Kidney epithelial cell (primary cell): ENCODE results near the gene DUSP23. TPM values are rescaled to one million over a fixed set of nuclear protein-coding genes. Genes with fewer than 3 reads are reported as not detected.

ENCODE experiments used
- DNase-seq: peaks from one replicate; pipeline ENCODE4 v3.0.0-alpha.2; 2010; ENCODE audit warnings: low read depth
- H3K27me3 ChIP-seq: 2 replicates; pipeline ENCODE4 v1.6.0; 2011; ENCODE audit warnings: low read length; ENCODE audit not compliant: control insufficient read depth, insufficient read depth
- H3K36me3 ChIP-seq: 2 replicates; pipeline ENCODE4 v1.5.1; 2011; ENCODE audit warnings: low read length; ENCODE audit not compliant: control insufficient read depth, insufficient read depth
- H3K4me3 ChIP-seq: 2 replicates; pipeline ENCODE4 v1.5.1; 2011; ENCODE audit warnings: low read depth, mild to moderate bottlenecking, control low read depth, low read length
- CTCF ChIP-seq: IDR thresholded peaks from 2 replicates; pipeline ENCODE4 v1.5.1; 2011; ENCODE audit warnings: mild to moderate bottlenecking, moderate library complexity, low read length, control low read depth, inconsistent platforms; ENCODE audit not compliant: insufficient read depth, poor library complexity, severe bottlenecking
- total RNA-seq: library from RNA; depleted of rRNA; stranded (reverse); fragments of >200 nt; gene quantifications from 2 replicates; pipeline ENCODE4 v1.2.3, GENCODE V29; 2015

DUSP23 gene
- total RNA-seq, 1 donor from 2014 or later, result 67.3 TPM

- Histone ChIP-seq H3K4me3 (no peak overlapping the region), H3K27me3 (peaks cover 6% of the 10 kb centered on the region), H3K36me3 (no peaks in the 10 kb centered on the region)
- no peak for TF ChIP-seq CTCF
- no peak for DNase-seq
These were observed 36.7 kb downstream of the DUSP23 start for GRCh38 chr1:159817276-159818041.

- TF ChIP-seq CTCF, result no peak
- Histone ChIP-seq H3K4me3 (no peak overlapping the region), H3K27me3 (peaks cover 18% of the 10 kb centered on the region), H3K36me3 (no peaks in the 10 kb centered on the region)
- no peak for DNase-seq
These were observed 40.6 kb downstream of the DUSP23 start for GRCh38 chr1:159821171-159821867.

- no peak for TF ChIP-seq CTCF
- Histone ChIP-seq H3K36me3 (no peaks in the 10 kb centered on the region), H3K27me3 (peaks cover 18% of the 10 kb centered on the region), H3K4me3 (no peak overlapping the region)
- no peak for DNase-seq
These were observed 42.6 kb downstream of the DUSP23 start for GRCh38 chr1:159823406-159823805.

GRCh38 chr1:159825564-159825963, 44.8 kb downstream of the DUSP23 start:
- no peak for TF ChIP-seq CTCF
- peaks cover 18% of the 10 kb centered on the region for H3K27me3 ChIP-seq

GRCh38 chr1:159826441-159827101, 45.8 kb downstream of the DUSP23 start, which contains the start of gene SLAMF8:
Gene SLAMF8, plus strand, starts transcription at chr1:159826873. Its CDS starts 26 bp downstream, at chr1:159826899.
- no peaks in the 10 kb centered on the region for H3K36me3 ChIP-seq
- no peak for DNase-seq
- TF ChIP-seq CTCF, result no peak
- H3K27me3 ChIP-seq, result peaks cover 16% of the 10 kb centered on the region
- no peak within 1 kb of the TSS for H3K4me3 ChIP-seq

More at GRCh38 chr1:159825564-159825963, 44.8 kb downstream of the DUSP23 start:
- H3K36me3 ChIP-seq, result no peaks in the 10 kb centered on the region
- no peak for DNase-seq
- H3K4me3 ChIP-seq, result no peak overlapping the region
